DMS 273 (cell line): ENCODE results near the gene HNRNPAB.
A peak's percentile ranks its signal among the peaks of the same experiment; 100 is the strongest.
"Not testable (repeated sequence)": the region's sequence is repeated elsewhere in the genome, so short reads cannot be mapped to it uniquely, and the experiment has no call there.

Experiments used
- DNase-seq: peaks from one replicate; lab custom pipeline; 2025; ENCODE audit not compliant: unreplicated experiment; lab: John Stamatoyannopoulos, UW

The HNRNPAB gene

DNA sequence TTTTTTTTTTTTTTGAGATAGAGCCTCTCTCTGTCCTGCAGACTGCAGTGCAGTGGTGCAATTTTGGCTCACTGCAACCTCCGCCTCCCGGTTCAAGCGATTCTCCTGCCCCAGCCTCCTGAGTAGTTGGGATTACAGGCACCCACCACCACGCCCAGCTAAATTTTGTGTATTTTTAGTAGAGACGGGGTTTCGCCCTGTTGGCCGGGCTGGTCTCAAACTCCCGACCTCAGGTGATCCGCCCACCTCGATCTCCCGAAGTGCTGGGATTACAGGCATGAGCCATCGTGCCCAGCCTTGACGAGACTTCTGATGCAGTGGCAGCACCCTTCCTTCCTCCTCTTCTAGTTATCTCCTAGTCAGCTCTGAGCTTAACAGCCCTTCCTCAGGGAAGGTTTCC, 24.8 kb downstream of the HNRNPAB start:
- DNase-seq = not testable (repeated sequence)

GRCh38 chr5:178229861-178230260, 25.5 kb downstream of the HNRNPAB start:
- DNase-seq = no peak

GRCh38 chr5:178230879-178231538, 26.7 kb downstream of the HNRNPAB start:
- peak; percentile 38 for DNase-seq

DNA sequence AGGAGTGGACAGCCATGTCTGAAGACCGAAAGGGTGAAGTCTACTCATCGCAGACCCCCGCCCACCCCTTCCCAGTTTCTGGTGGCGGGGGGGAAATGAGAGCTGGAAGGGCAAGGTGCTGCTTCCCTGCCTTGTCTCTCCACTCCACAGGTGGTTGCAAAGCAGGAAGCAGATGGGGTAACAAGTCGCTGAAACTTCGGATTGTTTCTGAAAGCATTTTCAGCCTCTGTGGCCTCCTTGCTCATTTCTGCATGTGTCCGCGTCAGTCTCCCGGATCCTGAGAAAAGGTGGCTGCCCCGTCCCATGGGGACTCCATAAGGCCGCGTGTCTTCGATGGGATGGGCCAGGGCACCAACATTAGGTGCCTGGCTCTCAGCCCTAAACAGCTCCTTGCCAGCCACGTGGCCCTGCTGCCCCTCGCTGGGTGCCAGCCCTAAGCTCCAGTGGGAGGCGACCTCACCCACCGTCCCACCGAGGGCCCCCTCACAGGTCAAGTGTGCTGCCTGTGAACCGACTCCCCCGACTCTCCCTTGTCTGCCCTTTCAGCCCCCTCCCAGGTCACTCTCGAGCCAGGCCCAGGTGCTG, 27.3 kb downstream of the HNRNPAB start:
- peak; percentile 51 for DNase-seq

DNA sequence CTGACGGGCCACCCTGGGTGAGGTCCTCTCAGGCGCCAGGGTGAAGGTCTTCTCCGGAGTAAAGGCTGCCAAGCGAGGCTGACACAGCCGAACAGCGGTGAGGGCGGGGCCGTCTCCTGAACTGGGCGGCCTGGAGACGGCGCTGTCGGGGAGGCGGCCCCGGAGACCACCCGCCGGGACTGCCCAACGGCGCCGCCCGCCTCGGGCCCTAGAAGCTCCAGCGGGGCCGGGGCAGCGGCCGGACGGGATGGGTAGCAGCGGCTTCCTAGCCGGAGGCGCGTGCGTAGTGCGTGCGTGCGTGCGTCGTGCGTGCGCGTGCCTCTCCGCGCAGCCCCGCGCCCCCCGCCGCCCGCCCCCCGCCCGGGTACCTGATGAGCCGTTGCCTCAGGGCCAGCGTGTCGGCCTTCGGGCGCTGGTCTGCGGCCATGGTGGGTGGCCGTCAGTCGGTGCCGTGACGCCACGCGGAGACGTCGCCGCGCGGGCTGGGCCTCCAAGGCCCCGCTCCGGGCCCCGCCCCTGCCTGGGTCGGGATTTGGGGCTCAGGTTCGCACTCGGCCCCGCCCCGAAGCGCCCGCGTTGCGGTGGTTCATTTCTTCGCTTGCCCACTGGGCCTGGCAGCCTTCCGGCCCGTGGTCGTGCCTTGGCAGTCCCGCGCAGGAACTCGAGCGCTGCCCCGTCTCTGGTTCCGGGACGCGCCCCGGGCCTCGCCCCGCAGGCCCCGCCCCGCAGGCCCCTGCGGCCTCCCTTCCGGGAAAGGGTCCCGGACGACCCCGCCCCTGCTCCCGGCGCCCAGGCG, 28.0 kb downstream of the HNRNPAB start, which contains the start of gene PHYKPL:
TSS of gene PHYKPL (minus strand) at position 679 of the 796 bp plus-strand sequence. CDS start at position 427, 252 bp downstream.
- DNase-seq = peak; percentile 88

- DNase-seq = no peak
Measured at GRCh38 chr5:178232920-178233429, 28.6 kb downstream of the HNRNPAB start.

DNA sequence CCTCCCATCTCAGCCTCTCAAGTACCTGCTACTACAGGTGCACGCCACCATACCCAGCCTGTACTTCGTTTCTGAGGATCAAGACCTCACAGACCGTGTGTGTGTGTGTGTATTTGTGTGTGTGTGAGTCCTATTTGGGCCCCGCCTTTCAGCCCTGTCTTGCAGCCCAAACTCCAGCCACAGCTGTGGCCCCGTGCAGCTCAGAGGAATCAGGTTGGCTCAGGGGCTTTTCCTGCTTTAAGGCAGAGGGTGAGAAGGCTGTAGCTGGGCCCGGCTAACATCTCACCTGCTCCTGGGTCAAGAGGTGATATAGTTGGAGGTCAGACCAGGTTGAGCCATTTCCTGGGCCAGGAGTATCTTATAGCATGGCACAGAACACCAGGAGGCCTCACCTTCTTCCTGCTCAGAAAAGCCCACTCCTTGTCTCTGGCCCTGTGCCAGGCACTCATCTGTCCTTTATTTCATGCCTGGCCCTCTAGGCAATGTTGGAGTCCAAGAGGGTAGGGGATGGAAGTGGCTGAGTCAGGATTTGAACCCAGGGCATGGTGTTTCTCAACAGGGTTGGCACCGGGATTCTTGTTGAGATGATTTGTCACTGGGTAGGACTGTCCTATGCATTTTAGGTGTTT, 29.9 kb downstream of the HNRNPAB start:
- DNase-seq = no peak

DNA sequence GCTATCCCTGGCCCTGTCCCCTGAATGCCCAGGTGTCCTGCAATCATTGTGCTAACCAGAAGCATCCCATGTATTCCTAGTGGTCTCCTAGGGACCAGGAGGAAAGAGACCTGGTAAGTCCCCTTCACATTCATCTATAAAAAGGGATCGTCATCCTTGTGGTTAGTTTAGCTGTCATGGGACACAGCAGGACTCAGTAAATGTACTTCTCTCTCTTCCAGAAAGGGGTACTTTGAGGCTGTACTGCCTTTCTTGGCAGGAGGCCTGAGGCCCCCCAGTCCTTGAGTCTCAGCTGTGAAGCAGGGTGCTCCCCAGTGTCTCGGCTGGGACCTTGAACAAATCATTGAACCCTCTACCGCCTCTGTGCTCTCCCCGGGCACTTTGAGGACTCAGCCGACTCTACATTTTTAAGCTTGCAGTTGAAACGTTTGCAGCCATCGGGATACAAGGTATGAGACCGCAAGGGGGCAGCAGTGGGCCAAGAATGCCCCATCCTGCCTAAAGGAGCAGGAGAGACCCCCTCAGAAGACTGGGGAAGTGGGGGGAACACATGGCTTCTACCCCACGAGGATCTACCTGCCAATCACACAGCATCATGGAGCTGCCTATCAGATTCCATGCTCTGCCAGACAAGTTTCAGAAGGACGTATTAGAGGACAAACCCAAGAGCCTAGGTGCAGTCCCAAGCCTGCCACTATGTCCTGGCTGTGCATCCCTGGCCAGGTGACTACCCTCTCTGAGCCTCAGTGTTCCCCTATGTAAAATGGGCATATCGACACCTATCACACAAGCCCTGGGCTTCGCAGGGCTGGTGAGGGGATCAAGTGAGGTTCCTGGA, 30.6 kb downstream of the HNRNPAB start:
- peak; percentile 87 for DNase-seq

- no peak for DNase-seq
Measured at GRCh38 chr5:178235588-178235974, 31.2 kb downstream of the HNRNPAB start.

GRCh38 chr5:178236126-178236525, 31.8 kb downstream of the HNRNPAB start:
- no peak for DNase-seq

- DNase-seq = no peak
Measured at GRCh38 chr5:178236679-178237078, 32.3 kb downstream of the HNRNPAB start.

DNA sequence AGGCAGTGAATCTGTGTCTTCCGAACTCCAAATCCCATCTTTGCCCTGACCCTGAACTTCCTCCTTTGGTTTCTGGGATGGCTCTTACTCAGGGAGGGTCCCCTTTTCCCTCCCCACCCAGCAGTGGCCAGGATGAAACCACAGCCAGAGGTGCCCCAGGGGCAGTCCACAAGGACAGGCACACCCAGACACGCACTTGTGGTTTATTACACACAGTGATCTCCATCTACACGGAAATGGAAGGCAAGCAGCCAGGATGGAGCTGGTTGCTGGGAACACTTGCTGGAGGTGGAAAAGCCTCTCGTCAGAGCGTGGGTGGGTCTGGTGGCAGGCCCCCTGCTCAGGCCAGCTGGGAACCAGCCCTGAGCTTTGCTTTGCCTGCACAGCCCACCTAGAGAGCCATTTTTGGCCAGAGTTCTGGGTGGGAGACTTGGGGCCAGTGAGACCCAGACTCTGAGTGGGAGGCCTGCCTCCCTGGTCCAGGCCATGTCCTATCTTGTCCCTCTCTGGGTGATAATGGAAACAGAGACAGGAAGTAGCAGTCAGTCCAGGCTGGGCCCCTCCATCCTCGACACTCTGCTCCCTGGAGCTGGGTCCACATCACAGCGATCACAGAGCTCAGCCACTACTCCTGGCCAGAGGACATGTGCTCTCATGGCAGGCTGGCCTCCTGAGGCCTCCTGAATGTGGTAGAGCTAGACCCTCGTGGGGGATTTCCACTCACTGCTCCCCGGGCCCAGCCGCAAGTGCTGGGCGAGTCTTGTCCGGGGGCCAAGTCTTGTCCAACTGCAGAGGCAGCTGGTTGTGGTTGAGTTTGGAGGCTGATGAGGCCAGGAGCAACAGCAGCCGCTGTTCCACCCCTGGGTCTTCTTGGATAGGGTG, 33.3 kb downstream of the HNRNPAB start:
- no peak for DNase-seq

DNA sequence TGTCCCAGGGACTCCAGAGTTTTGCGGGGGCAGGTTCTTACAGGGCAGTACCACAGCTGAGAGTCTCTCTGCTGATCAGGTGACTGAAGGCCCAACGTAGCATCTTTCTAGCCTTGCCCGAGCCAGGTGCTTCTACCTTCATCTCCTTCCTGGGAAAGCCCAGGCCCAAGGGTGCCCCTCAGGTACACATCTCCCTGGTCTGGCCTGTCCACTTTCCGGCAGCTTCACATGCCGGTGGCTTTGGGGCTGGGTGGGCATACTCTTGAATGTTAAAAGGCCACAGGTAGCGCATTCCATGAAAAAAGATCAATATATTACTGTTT, 33.9 kb downstream of the HNRNPAB start:
- DNase-seq = no peak

- DNase-seq = no peak
Measured at GRCh38 chr5:178238711-178239592, 34.6 kb downstream of the HNRNPAB start.

- not testable (repeated sequence) for DNase-seq
Measured at GRCh38 chr5:178239626-178240301, 35.4 kb downstream of the HNRNPAB start.

DNA sequence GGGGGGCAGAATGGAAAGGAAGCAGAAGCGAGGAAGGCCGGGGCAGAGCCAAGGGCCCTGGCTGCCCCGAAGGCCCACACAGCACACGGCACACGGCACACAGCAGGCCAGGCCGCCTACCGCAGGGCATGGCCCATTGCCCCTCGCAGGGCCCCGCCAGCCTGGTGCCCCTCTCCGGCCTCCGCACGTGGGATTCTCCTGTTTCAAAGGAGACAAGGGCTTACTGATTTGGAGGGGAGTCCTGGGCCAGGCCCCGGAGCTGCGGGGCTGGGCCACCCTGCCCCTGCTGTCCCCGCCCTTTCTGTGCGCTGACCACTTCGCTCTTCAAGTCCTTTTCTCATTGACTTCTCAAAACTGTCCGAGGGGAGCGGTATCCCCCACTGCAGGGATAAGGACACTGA, 36.0 kb downstream of the HNRNPAB start:
- no peak for DNase-seq

DNA sequence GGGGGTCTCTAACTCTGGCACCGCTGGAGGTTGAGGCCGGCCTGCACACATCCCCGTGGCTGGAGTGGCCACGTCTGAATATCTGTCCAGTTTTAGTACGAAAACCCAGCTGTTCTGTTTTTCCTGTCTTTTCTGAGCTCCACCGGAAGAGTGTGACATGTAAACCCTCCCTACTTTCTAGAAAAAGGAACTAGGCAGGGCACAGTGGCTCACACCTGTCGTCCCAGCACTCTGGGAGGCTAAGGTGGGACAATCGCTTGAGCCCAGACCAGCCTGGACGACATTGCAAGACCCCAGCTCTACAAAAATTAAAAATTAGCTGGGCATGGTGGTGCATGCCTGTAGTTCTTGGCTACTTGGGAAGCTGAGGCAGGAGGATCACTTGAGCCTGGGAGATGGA, 36.4 kb downstream of the HNRNPAB start:
- no peak for DNase-seq

DNA sequence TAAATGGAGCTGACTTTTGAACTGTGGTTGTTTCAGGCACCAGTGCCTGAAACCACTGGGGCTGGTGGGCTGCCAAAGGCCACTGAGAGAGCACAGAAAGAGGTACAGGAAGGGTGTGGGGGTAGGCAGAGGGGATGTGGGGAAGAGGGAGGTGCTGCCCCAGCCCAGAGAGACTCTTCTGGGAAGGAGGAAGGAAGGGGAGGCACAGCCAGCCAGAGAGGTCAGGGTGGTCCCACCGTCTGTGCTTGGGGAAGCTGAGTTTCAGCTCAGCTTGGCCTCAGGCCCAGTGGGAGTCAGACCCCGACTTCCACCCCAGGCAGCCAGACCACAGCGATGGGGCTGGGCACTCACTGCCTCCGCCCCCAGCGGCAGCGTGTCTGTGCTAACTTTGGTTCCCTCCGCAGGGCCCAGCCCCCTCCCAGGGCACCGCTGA, 36.9 kb downstream of the HNRNPAB start:
- DNase-seq = no peak
